Adrenal gland (tissue), 19 donors: ENCODE data around the gene KRTAP4-4. TPM values are rescaled to one million over a fixed set of nuclear protein-coding genes. Genes with fewer than 3 reads are reported as not detected.
"Not testable (repeated sequence)": the region's sequence is repeated elsewhere in the genome, so short reads cannot be mapped to it uniquely, and the experiment has no call there.

ENCODE experiments used
- DNase-seq, 7 donors: peaks; one replicate each; pipeline ENCODE4 v3.0.0-alpha.2; 2019 to 2020
- H3K27ac ChIP-seq, 5 donors: fragments of 200-600 bp; sonication (generic) in 4 of 5; 1 replicate in 3 of 5; 2 replicates in 2 of 5; pipeline versions ENCODE4 v1.5.1 to v1.8.0; 2016 to 2020; ENCODE audit warnings: mild to moderate bottlenecking in 1 of 5
- H3K27me3 ChIP-seq: fragments of 200-600 bp; 2 replicates; pipeline ENCODE4 v1.8.0; 2021
- H3K36me3 ChIP-seq, 2 donors: fragments of 200-600 bp; replicated peaks in 1 of 2; 1 replicate in 1 of 2; 2 replicates in 1 of 2; pipeline versions ENCODE4 v1.5.1 to v1.8.0; 2018 to 2022
- H3K4me1 ChIP-seq, 2 donors: fragments of 200-600 bp; replicated peaks in 1 of 2; 1 replicate in 1 of 2; 2 replicates in 1 of 2; pipeline versions ENCODE4 v1.5.1 to v1.8.0; 2018 to 2021
- H3K4me3 ChIP-seq, 4 donors: fragments of 200-600 bp; sonication (generic) in 3 of 4; one replicate each; pipeline ENCODE4 v1.5.1; 2016 to 2018
- H3K9me3 ChIP-seq, 3 donors: fragments of 200-600 bp; sonication (generic) in 1 of 3; replicated peaks in 1 of 3; 1 replicate in 2 of 3; 2 replicates in 1 of 3; pipeline versions ENCODE4 v1.5.1 to v1.8.0; 2016 to 2021
- POLR2A ChIP-seq, 2 donors: fragments of 450-650 bp; IDR thresholded peaks; one replicate each; pipeline ENCODE4 v1.6.1; 2017; ENCODE audit warnings: antibody characterized with exemption in 2 of 2, mild to moderate bottlenecking in 2 of 2, moderate library complexity in 1 of 2
- WGBS, 4 donors: extraction: QIAGEN DNeasy Blood & Tissue Kit in 2 of 4; methylation state at CpG; one replicate each; pipeline versions ENCODE4 v1.1.5 to v1.1.7; 2013 to 2017; 5-methylcytosine and 5-hydroxymethylcytosine counted together
- intact Hi-C, 2 donors: fragments of 100-400 bp; cut with DNase I; formaldehyde crosslinking; loops; one replicate each; pipeline versions ENCODE4 v1.14.1 to v1.15.0; 2022 to 2023
- long read RNA-seq, 10 donors: library from polyadenylated mRNA in 3 of 10; unstranded in 2 of 10; stranded (forward) in 1 of 10; transcript quantifications; one replicate each; pipeline ENCODE4 v2.0.0 and lab custom pipeline, GENCODE V29; 2021 to 2026
- polyA plus RNA-seq, 3 donors: library from polyadenylated mRNA; stranded (reverse); fragments of 200-250 nt in 2 of 3; fragments of 350-450 nt in 1 of 3; fragmentation: Illumina TruSeq in 1 of 3; extraction: RNeasy Lipid Tissue Mini Kit (QIAGEN cat#74804) in 1 of 3; gene quantifications; one replicate each; pipeline ENCODE4 v1.2.3, GENCODE V29; 2013 to 2014
- total RNA-seq, 9 donors: library from RNA; depleted of rRNA in 4 of 9; stranded (reverse); fragments of >200 nt in 4 of 9; fragments of 120-200 nt in 1 of 9; fragmentation: NEBNext Ultra II Directional in 1 of 9; extraction: Animal tissue kit (Norgen Biotek cat#: 25700) in 1 of 9; gene quantifications; one replicate each; pipeline versions ENCODE4 v1.1.0 to v1.2.4, GENCODE V29; 2013 to 2023
- TF ChIP-seq, protein P1 (sequence below), 6 experiments: fragments of 450-650 bp in 4 of 6; fragments of 200-600 bp in 2 of 6; sonication (generic) in 1 of 6; IDR thresholded peaks; 1 replicate in 5 of 6; 2 replicates in 1 of 6; pipeline versions ENCODE4 v1.5.1 to v1.8.0; 2016 to 2021; ENCODE audit warnings: antibody characterized with exemption in 6 of 6, mild to moderate bottlenecking in 2 of 6, moderate library complexity in 1 of 6
- donor health status: healthy with polysubstance abuse.
- donor health status: Bipolar disorder and iron deficiency.
- donor health status: DM: yes; HTN: yes; CAD: no.
- donor health status: DM: no; HTN: no; CAD: no.
- donor health status: DM: no; HTN: no; CAD: no.
- donor health status: DM: yes; HTN: yes; CAD: no.

The KRTAP4-4 gene
- not detected for total RNA-seq
- not detected for polyA plus RNA-seq
- long read RNA-seq, donor 1 = 0 reads
- long read RNA-seq, donor 2 = 0 reads
- long read RNA-seq, donor 3, partial matches to known transcripts = 0 of 1 reads
- long read RNA-seq, donor 3, other reads (novel, unspliced or antisense) = 0 of 1 reads
- long read RNA-seq, donor 4 = 0 reads
- long read RNA-seq, donor 5 = 0 reads
- long read RNA-seq, donor 6 = 0 reads
- long read RNA-seq, donor 7 = 0 reads
- long read RNA-seq, donor 8 = 0 reads
- long read RNA-seq, donor 9 = 0 reads
- long read RNA-seq, donor 10 = 0 reads

GRCh38 chr17:41160648-41161047 lies at the start of gene KRTAP4-4:
Gene KRTAP4-4, minus strand, starts transcription at chr17:41160748. Its CDS starts 57 bp downstream, at chr17:41160691.
- no peaks in the 10 kb centered on the region for H3K4me1 ChIP-seq
- 88 to 96% (median 91%) methylated on average over 1 of the region's 1 CpG for WGBS, 4 donors
- no peak within 1 kb of the TSS for H3K4me3 ChIP-seq
- no peak for TF ChIP-seq POLR2A (IDR thresholded peaks at IDR 0.05)
- TF ChIP-seq, protein P1, sequence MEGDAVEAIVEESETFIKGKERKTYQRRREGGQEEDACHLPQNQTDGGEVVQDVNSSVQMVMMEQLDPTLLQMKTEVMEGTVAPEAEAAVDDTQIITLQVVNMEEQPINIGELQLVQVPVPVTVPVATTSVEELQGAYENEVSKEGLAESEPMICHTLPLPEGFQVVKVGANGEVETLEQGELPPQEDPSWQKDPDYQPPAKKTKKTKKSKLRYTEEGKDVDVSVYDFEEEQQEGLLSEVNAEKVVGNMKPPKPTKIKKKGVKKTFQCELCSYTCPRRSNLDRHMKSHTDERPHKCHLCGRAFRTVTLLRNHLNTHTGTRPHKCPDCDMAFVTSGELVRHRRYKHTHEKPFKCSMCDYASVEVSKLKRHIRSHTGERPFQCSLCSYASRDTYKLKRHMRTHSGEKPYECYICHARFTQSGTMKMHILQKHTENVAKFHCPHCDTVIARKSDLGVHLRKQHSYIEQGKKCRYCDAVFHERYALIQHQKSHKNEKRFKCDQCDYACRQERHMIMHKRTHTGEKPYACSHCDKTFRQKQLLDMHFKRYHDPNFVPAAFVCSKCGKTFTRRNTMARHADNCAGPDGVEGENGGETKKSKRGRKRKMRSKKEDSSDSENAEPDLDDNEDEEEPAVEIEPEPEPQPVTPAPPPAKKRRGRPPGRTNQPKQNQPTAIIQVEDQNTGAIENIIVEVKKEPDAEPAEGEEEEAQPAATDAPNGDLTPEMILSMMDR (IDR thresholded peaks at IDR 0.05) = no peak
- H3K36me3 ChIP-seq = no peaks in the 10 kb centered on the region
- no peaks in the 10 kb centered on the region for H3K9me3 ChIP-seq
- H3K27me3 ChIP-seq = no peaks in the 10 kb centered on the region
- intact Hi-C loops = no loop called here
- no peak for DNase-seq
- no peak within 1 kb of the TSS for H3K27ac ChIP-seq

GRCh38 chr17:41199421-41200078 lies 39.0 kb upstream of the KRTAP4-4 start:
- TF ChIP-seq, protein P1 (IDR thresholded peaks at IDR 0.05) = no peak
- TF ChIP-seq POLR2A (IDR thresholded peaks at IDR 0.05) = no peak
- Histone ChIP-seq H3K36me3 (no peaks in the 10 kb centered on the region), H3K4me3 (no peak overlapping the region), H3K4me1 (no peaks in the 10 kb centered on the region), H3K27me3 (no peaks in the 10 kb centered on the region), H3K27ac (no peak overlapping the region), H3K9me3 (no peaks in the 10 kb centered on the region)
- no peak for DNase-seq
- WGBS, 4 donors = 51 to 71% (median 61%) methylated on average over 5 of the region's 5 CpGs
- intact Hi-C loops = no loop called here

DNA sequence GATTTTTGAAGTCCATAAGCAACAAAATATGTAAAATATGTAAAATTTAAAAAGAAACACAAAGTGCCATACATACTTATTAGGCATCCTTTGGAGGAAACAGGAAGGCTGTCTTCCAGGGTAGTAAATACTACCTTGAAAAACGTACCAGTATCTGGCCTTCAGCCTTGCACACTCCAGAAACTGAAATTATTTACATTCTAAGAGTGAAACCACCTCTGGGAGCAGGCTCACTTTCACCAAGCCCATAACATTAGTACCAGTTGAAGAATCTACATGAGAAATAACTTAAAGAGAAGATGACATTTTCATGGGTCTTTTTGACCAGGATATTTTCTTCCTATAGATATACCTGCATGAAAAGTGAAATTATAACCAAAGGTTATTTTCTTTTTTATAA lies 35.5 kb upstream of the KRTAP4-4 start:
- Histone ChIP-seq H3K27ac (no peak overlapping the region), H3K27me3 (no peaks in the 10 kb centered on the region), H3K36me3 (no peaks in the 10 kb centered on the region), H3K9me3 (no peaks in the 10 kb centered on the region), H3K4me3 (no peak overlapping the region), H3K4me1 (no peaks in the 10 kb centered on the region)
- intact Hi-C loops = no loop called here
- 19 to 35% (median 26%) methylated on average over 1 of the region's 1 CpG for WGBS, 4 donors
- no peak for TF ChIP-seq POLR2A (IDR thresholded peaks at IDR 0.05)
- TF ChIP-seq, protein P1 (IDR thresholded peaks at IDR 0.05) = no peak
- no peak for DNase-seq

GRCh38 chr17:41190328-41190727 lies 29.8 kb upstream of the KRTAP4-4 start:
- Histone ChIP-seq H3K27me3 (no peaks in the 10 kb centered on the region), H3K36me3 (no peaks in the 10 kb centered on the region), H3K4me3 (no peak overlapping the region), H3K4me1 (no peaks in the 10 kb centered on the region), H3K27ac (no peak overlapping the region), H3K9me3 (peaks cover 0 to 3% (median 0%) of the 10 kb centered on the region in 3 donors)
- intact Hi-C loops = no loop called here
- TF ChIP-seq, protein P1 (IDR thresholded peaks at IDR 0.05) = no peak
- TF ChIP-seq POLR2A (IDR thresholded peaks at IDR 0.05) = no peak
- DNase-seq = no peak
- WGBS, 4 donors = 72 to 85% (median 84%) methylated on average over 2 to 3 of the region's 3 CpGs

- H3K9me3 ChIP-seq, H3K4me3 ChIP-seq, H3K27ac ChIP-seq, DNase-seq, H3K27me3 ChIP-seq, H3K36me3 ChIP-seq, intact Hi-C loops, H3K4me1 ChIP-seq: not testable (repeated sequence)
- 71 to 76% methylated on average over 1 of the region's 1 CpG; no CpG with 5 or more reads in 2 of the 4 donors for WGBS, 4 donors
These were observed 29.3 kb upstream of the KRTAP4-4 start, which contains the start of gene KRTAP9-1 for GRCh38 chr17:41189837-41190318. Gene KRTAP9-1, plus strand, starts transcription at chr17:41189887. Its CDS starts 0 bp downstream, at chr17:41189887.
